ENCODE results near the gene CREBBP. TPM values are rescaled to one million over a fixed set of nuclear protein-coding genes. Genes with fewer than 3 reads are reported as not detected.

CREBBP gene
- total and polyA plus RNA-seq, 9 of the 15 experiments (the other 6 are each of a cell fraction or from before 2014, with no cell fraction given): 0.70 to 24.8 (median 5.6) TPM

DNA sequence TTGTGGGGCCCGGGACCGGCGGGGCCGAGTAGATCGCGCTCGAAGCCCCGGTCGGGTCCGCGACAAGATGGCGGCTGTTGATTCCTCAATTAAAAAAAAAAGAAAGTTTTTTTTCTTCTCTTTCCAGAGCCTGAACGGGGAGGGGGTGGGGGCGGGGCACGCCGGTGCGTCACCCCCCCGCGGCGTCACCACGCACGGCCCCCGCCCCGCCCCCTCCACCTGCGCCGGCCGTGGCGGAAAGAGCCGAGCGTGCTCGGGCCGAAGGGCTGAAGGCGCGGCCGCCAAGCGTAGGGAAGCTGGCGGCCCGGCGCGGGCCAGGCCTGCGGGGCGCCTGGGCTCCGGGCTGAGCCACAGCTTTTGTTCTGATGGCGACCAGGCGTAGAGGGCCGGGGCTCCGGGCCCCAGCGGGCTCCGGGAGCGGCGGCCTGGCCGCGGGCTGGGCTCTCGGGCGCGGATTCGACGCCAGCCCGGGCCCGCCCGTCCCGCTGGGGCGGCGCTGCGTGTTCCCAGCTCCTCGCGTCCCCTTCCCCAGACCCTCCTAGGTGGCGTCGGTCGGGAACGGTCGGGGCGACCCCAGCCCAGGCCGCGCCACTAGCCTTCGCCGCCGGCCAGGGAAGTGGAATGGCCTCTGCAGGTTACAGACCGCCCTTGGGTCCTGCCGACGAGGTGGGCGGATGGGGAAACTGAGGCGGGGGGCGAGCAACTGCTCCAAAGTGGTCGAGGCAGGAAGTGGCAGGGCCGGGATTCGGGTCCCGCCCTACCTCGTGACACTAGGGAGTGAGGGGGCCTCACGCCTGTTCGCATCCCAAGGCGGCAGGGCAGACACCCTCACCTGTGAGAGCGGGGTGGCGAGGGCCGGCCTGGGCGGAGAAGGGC lies at the start of gene CREBBP (continued):
- TF ChIP-seq, protein P1, sequence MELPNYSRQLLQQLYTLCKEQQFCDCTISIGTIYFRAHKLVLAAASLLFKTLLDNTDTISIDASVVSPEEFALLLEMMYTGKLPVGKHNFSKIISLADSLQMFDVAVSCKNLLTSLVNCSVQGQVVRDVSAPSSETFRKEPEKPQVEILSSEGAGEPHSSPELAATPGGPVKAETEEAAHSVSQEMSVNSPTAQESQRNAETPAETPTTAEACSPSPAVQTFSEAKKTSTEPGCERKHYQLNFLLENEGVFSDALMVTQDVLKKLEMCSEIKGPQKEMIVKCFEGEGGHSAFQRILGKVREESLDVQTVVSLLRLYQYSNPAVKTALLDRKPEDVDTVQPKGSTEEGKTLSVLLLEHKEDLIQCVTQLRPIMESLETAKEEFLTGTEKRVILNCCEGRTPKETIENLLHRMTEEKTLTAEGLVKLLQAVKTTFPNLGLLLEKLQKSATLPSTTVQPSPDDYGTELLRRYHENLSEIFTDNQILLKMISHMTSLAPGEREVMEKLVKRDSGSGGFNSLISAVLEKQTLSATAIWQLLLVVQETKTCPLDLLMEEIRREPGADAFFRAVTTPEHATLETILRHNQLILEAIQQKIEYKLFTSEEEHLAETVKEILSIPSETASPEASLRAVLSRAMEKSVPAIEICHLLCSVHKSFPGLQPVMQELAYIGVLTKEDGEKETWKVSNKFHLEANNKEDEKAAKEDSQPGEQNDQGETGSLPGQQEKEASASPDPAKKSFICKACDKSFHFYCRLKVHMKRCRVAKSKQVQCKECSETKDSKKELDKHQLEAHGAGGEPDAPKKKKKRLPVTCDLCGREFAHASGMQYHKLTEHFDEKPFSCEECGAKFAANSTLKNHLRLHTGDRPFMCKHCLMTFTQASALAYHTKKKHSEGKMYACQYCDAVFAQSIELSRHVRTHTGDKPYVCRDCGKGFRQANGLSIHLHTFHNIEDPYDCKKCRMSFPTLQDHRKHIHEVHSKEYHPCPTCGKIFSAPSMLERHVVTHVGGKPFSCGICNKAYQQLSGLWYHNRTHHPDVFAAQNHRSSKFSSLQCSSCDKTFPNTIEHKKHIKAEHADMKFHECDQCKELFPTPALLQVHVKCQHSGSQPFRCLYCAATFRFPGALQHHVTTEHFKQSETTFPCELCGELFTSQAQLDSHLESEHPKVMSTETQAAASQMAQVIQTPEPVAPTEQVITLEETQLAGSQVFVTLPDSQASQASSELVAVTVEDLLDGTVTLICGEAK (IDR thresholded peaks at IDR 0.05): 0 out of 2 replicates have a peak, but pooled peaks have one; percentile 17
- TF ChIP-seq, protein P1 (CRISPR knock-in tag; IDR thresholded peaks at IDR 0.05): no peak
- TF ChIP-seq MED1 (CRISPR knock-in tag; IDR thresholded peaks at IDR 0.05; ENCODE audit: borderline replicate concordance) (no peak), GABPA (tag; conservative IDR thresholded peaks at IDR 0.05; ENCODE audit: low read depth) (no peak), CSDE1 (IDR thresholded peaks at IDR 0.05) (no peak), ZNF589 (CRISPR knock-in tag; IDR thresholded peaks at IDR 0.05; ENCODE audit: low read depth) (no peak), RBM39 (optimal IDR thresholded peaks at IDR 0.05; ENCODE audit: low read depth, low read length) (no peak)
- TF ChIP-seq, protein P2, sequence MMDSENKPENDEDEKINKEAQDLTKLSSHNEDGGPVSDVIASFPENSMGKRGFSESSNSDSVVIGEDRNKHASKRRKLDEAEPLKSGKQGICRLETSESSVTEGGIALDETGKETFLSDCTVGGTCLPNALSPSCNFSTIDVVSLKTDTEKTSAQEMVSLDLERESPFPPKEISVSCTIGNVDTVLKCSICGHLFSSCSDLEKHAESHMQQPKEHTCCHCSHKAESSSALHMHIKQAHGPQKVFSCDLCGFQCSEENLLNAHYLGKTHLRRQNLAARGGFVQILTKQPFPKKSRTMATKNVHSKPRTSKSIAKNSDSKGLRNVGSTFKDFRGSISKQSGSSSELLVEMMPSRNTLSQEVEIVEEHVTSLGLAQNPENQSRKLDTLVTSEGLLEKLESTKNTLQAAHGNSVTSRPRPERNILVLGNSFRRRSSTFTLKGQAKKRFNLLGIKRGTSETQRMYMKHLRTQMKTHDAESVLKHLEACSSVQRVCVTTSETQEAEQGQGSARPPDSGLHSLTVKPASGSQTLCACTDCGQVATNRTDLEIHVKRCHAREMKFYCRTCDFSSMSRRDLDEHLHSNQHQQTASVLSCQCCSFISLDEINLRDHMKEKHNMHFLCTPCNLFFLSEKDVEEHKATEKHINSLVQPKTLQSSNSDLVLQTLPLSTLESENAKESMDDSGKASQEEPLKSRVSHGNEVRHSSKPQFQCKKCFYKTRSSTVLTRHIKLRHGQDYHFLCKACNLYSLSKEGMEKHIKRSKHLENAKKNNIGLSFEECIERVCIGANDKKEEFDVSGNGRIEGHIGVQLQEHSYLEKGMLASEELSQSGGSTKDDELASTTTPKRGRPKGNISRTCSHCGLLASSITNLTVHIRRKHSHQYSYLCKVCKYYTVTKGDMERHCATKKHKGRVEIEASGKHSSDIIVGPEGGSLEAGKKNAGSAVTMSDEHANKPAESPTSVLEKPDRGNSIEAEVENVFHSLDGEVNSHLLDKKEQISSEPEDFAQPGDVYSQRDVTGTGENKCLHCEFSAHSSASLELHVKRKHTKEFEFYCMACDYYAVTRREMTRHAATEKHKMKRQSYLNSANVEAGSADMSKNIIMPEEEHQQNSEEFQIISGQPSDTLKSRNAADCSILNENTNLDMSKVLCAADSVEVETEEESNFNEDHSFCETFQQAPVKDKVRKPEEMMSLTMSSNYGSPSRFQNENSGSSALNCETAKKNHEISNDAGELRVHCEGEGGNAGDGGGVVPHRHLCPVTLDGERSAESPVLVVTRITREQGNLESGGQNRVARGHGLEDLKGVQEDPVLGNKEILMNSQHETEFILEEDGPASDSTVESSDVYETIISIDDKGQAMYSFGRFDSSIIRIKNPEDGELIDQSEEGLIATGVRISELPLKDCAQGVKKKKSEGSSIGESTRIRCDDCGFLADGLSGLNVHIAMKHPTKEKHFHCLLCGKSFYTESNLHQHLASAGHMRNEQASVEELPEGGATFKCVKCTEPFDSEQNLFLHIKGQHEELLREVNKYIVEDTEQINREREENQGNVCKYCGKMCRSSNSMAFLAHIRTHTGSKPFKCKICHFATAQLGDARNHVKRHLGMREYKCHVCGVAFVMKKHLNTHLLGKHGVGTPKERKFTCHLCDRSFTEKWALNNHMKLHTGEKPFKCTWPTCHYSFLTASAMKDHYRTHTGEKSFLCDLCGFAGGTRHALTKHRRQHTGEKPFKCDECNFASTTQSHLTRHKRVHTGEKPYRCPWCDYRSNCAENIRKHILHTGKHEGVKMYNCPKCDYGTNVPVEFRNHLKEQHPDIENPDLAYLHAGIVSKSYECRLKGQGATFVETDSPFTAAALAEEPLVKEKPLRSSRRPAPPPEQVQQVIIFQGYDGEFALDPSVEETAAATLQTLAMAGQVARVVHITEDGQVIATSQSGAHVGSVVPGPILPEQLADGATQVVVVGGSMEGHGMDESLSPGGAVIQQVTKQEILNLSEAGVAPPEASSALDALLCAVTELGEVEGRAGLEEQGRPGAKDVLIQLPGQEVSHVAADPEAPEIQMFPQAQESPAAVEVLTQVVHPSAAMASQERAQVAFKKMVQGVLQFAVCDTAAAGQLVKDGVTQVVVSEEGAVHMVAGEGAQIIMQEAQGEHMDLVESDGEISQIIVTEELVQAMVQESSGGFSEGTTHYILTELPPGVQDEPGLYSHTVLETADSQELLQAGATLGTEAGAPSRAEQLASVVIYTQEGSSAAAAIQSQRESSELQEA (IDR thresholded peaks at IDR 0.05; ENCODE audit: low read depth): no peak

All from K562 (cell line).